ENCODE results near the gene MMS19. TPM values are rescaled to one million over a fixed set of nuclear protein-coding genes. Genes with fewer than 3 reads are reported as not detected.

MMS19 gene
- total and polyA plus RNA-seq, 4 donors: 16.2 to 73.4 (median 49.0) TPM

DNA sequence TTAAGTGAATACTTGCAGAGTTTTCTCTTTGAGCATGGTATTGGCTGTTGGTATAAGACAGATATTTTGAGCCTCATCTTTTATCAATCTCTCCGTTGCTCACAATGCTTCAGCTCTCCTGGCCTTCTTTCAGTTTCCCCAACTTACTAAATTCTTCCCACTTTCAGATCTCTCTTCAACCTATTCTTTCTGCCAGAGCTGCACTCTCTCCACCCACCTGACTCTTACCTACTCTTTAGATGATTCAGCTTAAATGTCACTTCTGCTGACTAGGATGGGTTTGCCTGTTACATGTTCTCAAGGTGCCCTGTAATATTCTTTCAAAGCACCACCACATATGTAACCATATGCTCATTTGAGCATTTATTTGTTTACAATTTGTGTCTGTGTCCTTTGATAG, 54.0 kb downstream of the MMS19 start:
- peaks cover 0 to 3% of the 10 kb centered on the region in 2 donors for H3K36me3 ChIP-seq (ENCODE audit: control insufficient read depth in 1 of 2, insufficient read depth in 2 of 2, low read length in 1 of 2)
- intact Hi-C loops (cut with DNase I): loop anchor here in 1 of 2 donors (2.0 to 10.0 kb wide), 2 partner anchors 17 to 51 kb away; partner anchors contain the start of genes MMS19, PGAM1 and UBTD1

GRCh38 chr10:97442277-97442676, 55.9 kb downstream of the MMS19 start:
- peaks cover 0 to 6% of the 10 kb centered on the region in 2 donors for H3K36me3 ChIP-seq (ENCODE audit: control insufficient read depth in 1 of 2, insufficient read depth in 2 of 2, low read length in 1 of 2)

More for the DNA sequence above, 54.0 kb downstream of the MMS19 start:
- Histone ChIP-seq H3K4me3 (ENCODE audit: low read length in 2 of 2) (no peak overlapping the region), H3K4me1 (ENCODE audit: control insufficient read depth in 1 of 2, insufficient read depth in 2 of 2, low read length in 2 of 2) (peaks cover 7 to 8% of the 10 kb centered on the region in 2 donors), H3K27me3 (ENCODE audit: control insufficient read depth in 1 of 2, insufficient read depth in 2 of 2, low read length in 1 of 2) (no peaks in the 10 kb centered on the region), H3K9me3 (ENCODE audit: control insufficient read depth, low read length) (no peaks in the 10 kb centered on the region), H3K27ac (ENCODE audit: low read depth in 1 of 2, low read length in 2 of 2) (no peak overlapping the region)
- WGBS, 2 donors: 83 to 93% methylated on average over 1 of the region's 1 CpG
- ATAC-seq (ENCODE audit: low FRiP score): no peak
- DNase-seq: no peak

DNA sequence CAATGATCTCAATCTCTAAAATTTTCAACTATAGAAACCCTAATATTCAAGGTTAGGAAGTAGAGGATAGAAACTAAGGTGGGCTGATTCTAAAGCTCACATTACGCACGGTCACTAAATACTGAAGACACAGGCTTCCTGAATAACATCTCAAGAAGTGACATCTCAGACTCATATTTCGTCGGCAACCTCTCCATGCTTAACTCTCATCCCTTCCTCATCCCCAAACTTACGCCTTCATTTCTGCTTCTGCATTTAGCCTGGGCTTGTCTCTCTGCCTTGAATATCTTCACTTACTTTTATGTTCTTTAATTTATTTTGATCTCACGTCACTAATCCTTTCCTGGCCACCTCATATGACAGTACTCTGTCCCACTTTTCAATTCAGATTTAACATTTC, 63.0 kb downstream of the MMS19 start:
- Histone ChIP-seq H3K36me3 (ENCODE audit: control insufficient read depth in 1 of 2, insufficient read depth in 2 of 2, low read length in 1 of 2) (peaks cover 11 to 14% of the 10 kb centered on the region in 2 donors), H3K27me3 (ENCODE audit: control insufficient read depth in 1 of 2, insufficient read depth in 2 of 2, low read length in 1 of 2) (no peaks in the 10 kb centered on the region), H3K4me3 (ENCODE audit: low read length in 2 of 2) (no peak overlapping the region), H3K4me1 (ENCODE audit: control insufficient read depth in 1 of 2, insufficient read depth in 2 of 2, low read length in 2 of 2) (no peaks in the 10 kb centered on the region), H3K27ac (ENCODE audit: low read depth in 1 of 2, low read length in 2 of 2) (no peak overlapping the region), H3K9me3 (ENCODE audit: control insufficient read depth, low read length) (no peaks in the 10 kb centered on the region)
- WGBS, 2 donors: 84 to 94% methylated on average over 6 of the region's 6 CpGs
- intact Hi-C loops (cut with DNase I): no loop called here
- no peak for DNase-seq
- no peak for ATAC-seq (ENCODE audit: low FRiP score)

More at GRCh38 chr10:97442277-97442676, 55.9 kb downstream of the MMS19 start:
- WGBS, 2 donors: 91 to 94% methylated on average over 1 of the region's 1 CpG
- Histone ChIP-seq H3K9me3 (ENCODE audit: control insufficient read depth, low read length) (no peaks in the 10 kb centered on the region), H3K4me1 (ENCODE audit: control insufficient read depth in 1 of 2, insufficient read depth in 2 of 2, low read length in 2 of 2) (peaks cover 5 to 8% of the 10 kb centered on the region in 2 donors), H3K27ac (ENCODE audit: low read depth in 1 of 2, low read length in 2 of 2) (no peak overlapping the region), H3K4me3 (ENCODE audit: low read length in 2 of 2) (no peak overlapping the region), H3K27me3 (ENCODE audit: control insufficient read depth in 1 of 2, insufficient read depth in 2 of 2, low read length in 1 of 2) (no peaks in the 10 kb centered on the region)
- ATAC-seq (ENCODE audit: low FRiP score) (no peak), DNase-seq (no peak)
- intact Hi-C loops (cut with DNase I): loop anchor here in 1 of 2 donors (10.0 kb wide), 1 partner anchor 53 kb away; the partner anchor contains the start of genes MMS19 and UBTD1

- Histone ChIP-seq H3K27me3 (ENCODE audit: control insufficient read depth in 1 of 2, insufficient read depth in 2 of 2, low read length in 1 of 2) (no peaks in the 10 kb centered on the region), H3K4me3 (ENCODE audit: low read length in 2 of 2) (no peak overlapping the region), H3K27ac (ENCODE audit: low read depth in 1 of 2, low read length in 2 of 2) (no peak overlapping the region), H3K36me3 (ENCODE audit: control insufficient read depth in 1 of 2, insufficient read depth in 2 of 2, low read length in 1 of 2) (peaks cover 11 to 14% of the 10 kb centered on the region in 2 donors), H3K4me1 (ENCODE audit: control insufficient read depth in 1 of 2, insufficient read depth in 2 of 2, low read length in 2 of 2) (no peaks in the 10 kb centered on the region), H3K9me3 (ENCODE audit: control insufficient read depth, low read length) (no peaks in the 10 kb centered on the region)
- DNase-seq: no peak
- 83 to 89% methylated on average over 1 of the region's 1 CpG for WGBS, 2 donors
- no peak for ATAC-seq (ENCODE audit: low FRiP score)
- intact Hi-C loops (cut with DNase I): no loop called here
Observed at GRCh38 chr10:97434557-97434956, 63.7 kb downstream of the MMS19 start.

DNA sequence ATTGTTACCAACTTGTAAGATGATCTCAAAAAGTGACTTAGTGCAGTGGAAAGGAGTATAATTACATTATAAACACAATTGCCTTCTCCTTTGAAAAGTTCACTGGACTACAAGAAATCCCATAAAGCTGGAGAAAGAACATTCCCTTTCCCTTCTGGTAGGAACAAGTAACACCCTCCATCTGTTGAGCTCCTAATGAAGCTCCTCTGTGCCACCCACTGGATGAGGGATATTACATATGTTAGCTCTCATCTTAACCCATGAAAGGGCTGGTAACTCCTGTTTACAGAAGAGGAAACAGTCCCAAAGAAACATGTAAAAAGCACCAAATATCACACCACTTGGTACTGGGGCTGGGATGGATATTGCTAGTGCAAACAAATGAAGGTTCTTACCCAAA, 64.2 kb downstream of the MMS19 start:
- no peak overlapping the region for H3K4me3 ChIP-seq (ENCODE audit: low read length in 2 of 2)
- ATAC-seq (ENCODE audit: low FRiP score) (no peak), DNase-seq (no peak)
- H3K9me3 ChIP-seq (ENCODE audit: control insufficient read depth, low read length): no peaks in the 10 kb centered on the region
- intact Hi-C loops (cut with DNase I): no loop called here
- H3K27ac ChIP-seq (ENCODE audit: low read depth in 1 of 2, low read length in 2 of 2): no peak overlapping the region
- no peaks in the 10 kb centered on the region for H3K4me1 ChIP-seq (ENCODE audit: control insufficient read depth in 1 of 2, insufficient read depth in 2 of 2, low read length in 2 of 2)
- no peaks in the 10 kb centered on the region for H3K27me3 ChIP-seq (ENCODE audit: control insufficient read depth in 1 of 2, insufficient read depth in 2 of 2, low read length in 1 of 2)
- H3K36me3 ChIP-seq (ENCODE audit: control insufficient read depth in 1 of 2, insufficient read depth in 2 of 2, low read length in 1 of 2): peaks cover 11 to 12% of the 10 kb centered on the region in 2 donors

DNA sequence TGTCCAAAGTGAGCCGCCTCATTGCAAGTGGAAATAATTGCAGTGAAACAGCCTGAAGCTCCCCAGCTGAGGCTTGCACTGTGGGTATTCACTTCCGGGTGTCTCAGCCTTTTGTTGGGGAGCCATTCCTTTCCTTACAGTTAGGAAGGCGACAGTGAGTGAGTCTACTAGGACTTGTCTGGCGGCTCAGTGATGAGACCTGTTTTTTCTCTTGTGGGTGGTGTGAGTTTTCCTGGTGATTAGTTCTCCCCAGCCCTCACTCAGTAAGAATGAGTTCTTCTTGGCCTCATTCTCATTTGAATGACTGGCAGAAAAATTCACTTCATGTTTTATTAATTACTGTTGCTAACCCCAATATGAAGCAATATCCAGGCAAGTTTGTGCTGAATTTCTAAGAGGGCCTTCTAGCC, 69.6 kb downstream of the MMS19 start:
- WGBS, 2 donors: 71 to 73% methylated on average over 4 of the region's 4 CpGs
- Histone ChIP-seq H3K9me3 (ENCODE audit: control insufficient read depth, low read length) (no peaks in the 10 kb centered on the region), H3K4me1 (ENCODE audit: control insufficient read depth in 1 of 2, insufficient read depth in 2 of 2, low read length in 2 of 2) (peaks cover 0 to 6% of the 10 kb centered on the region in 2 donors), H3K27ac (ENCODE audit: low read depth in 1 of 2, low read length in 2 of 2) (no peak overlapping the region), H3K36me3 (ENCODE audit: control insufficient read depth in 1 of 2, insufficient read depth in 2 of 2, low read length in 1 of 2) (peaks cover 5 to 11% of the 10 kb centered on the region in 2 donors), H3K4me3 (ENCODE audit: low read length in 2 of 2) (no peak overlapping the region), H3K27me3 (ENCODE audit: control insufficient read depth in 1 of 2, insufficient read depth in 2 of 2, low read length in 1 of 2) (no peaks in the 10 kb centered on the region)
- intact Hi-C loops (cut with DNase I): no loop called here
- no peak for ATAC-seq (ENCODE audit: low FRiP score)
- no peak for DNase-seq

DNA sequence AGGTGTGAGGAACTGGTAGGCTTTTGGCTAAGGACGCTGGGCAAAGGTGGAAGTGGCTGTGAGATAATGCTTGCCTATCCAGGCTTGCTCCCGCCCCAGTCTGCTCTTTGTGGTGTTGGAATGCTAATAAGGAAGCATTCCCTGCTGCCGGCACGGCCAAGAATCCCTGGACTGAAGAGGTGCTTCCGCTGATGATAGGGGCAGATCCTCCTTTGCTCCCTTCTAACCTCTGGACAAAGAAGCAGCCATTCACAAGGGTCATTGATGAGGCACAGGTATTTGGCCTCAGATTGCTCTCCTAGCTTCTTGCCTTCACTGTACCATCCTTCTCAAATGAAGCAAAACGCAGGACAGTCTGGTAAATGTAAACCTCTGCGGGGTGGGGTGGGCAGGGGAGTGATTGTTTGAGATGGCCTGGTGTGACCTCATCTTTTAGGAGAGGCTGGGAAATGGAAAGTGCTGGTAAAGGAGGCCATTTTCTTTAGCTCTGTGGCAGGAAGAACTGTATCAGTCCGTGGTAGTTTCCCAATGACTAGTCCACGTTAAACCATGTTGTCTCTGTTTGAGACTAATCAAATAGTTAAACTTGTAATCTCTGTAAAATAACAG, 70.5 kb downstream of the MMS19 start:
- peaks cover 0 to 6% of the 10 kb centered on the region in 2 donors for H3K4me1 ChIP-seq (ENCODE audit: control insufficient read depth in 1 of 2, insufficient read depth in 2 of 2, low read length in 2 of 2)
- DNase-seq (no peak), ATAC-seq (ENCODE audit: low FRiP score) (no peak)
- peaks cover 3 to 11% of the 10 kb centered on the region in 2 donors for H3K36me3 ChIP-seq (ENCODE audit: control insufficient read depth in 1 of 2, insufficient read depth in 2 of 2, low read length in 1 of 2)
- peak overlapping the region in 1 of 2 donors; percentile 76 for H3K4me3 ChIP-seq (ENCODE audit: low read length in 2 of 2)
- WGBS, 2 donors: 12 to 17% methylated on average over 9 of the region's 9 CpGs
- no peak overlapping the region for H3K27ac ChIP-seq (ENCODE audit: low read depth in 1 of 2, low read length in 2 of 2)
- no peaks in the 10 kb centered on the region for H3K9me3 ChIP-seq (ENCODE audit: control insufficient read depth, low read length)
- H3K27me3 ChIP-seq (ENCODE audit: control insufficient read depth in 1 of 2, insufficient read depth in 2 of 2, low read length in 1 of 2): no peaks in the 10 kb centered on the region
- intact Hi-C loops (cut with DNase I): loop anchor here in 1 of 2 donors (2.0 kb wide), 1 partner anchor 17 kb away; no protein-coding TSS in a partner anchor

GRCh38 chr10:97426776-97427570, 71.2 kb downstream of the MMS19 start:
- Histone ChIP-seq H3K27me3 (ENCODE audit: control insufficient read depth in 1 of 2, insufficient read depth in 2 of 2, low read length in 1 of 2) (no peaks in the 10 kb centered on the region), H3K4me1 (ENCODE audit: control insufficient read depth in 1 of 2, insufficient read depth in 2 of 2, low read length in 2 of 2) (peaks cover 0 to 6% of the 10 kb centered on the region in 2 donors), H3K27ac (ENCODE audit: low read depth in 1 of 2, low read length in 2 of 2) (no peak overlapping the region), H3K4me3 (ENCODE audit: low read length in 2 of 2) (peak overlapping the region; percentile 22 to 76), H3K9me3 (ENCODE audit: control insufficient read depth, low read length) (no peaks in the 10 kb centered on the region), H3K36me3 (ENCODE audit: control insufficient read depth in 1 of 2, insufficient read depth in 2 of 2, low read length in 1 of 2) (peaks cover 3 to 9% of the 10 kb centered on the region in 2 donors)
- WGBS, 2 donors: 6 to 9% methylated on average over 34 of the region's 34 CpGs
- DNase-seq (peak in 1 of 2 donors; percentile 57), ATAC-seq (ENCODE audit: low FRiP score) (no peak)
- intact Hi-C loops (cut with DNase I): loop anchor here in 1 of 2 donors (2.0 kb wide), 1 partner anchor 18 kb away; no protein-coding TSS in a partner anchor

Measured in aorta (tissue), 5 donors.